Sigmoid colon (tissue), 7 donors: ENCODE data around the gene NFIA. TPM values are rescaled to one million over a fixed set of nuclear protein-coding genes. Genes with fewer than 3 reads are reported as not detected.

Experiments used
- DNase-seq: peaks from one replicate; pipeline ENCODE4 v3.0.0-alpha.2; 2019
- H3K27ac ChIP-seq, 4 donors: fragments of 200-600 bp; sonication (generic); one replicate each; pipeline ENCODE4 v1.5.1; 2016 to 2019; ENCODE audit warnings: mild to moderate bottlenecking in 1 of 4
- H3K27me3 ChIP-seq, 3 donors: fragments of 200-600 bp; sonication (generic); one replicate each; pipeline ENCODE4 v1.5.1; 2019; ENCODE audit warnings: mild to moderate bottlenecking in 1 of 3
- H3K36me3 ChIP-seq, 4 donors: fragments of 200-600 bp; sonication (generic); one replicate each; pipeline ENCODE4 v1.5.1; 2016 to 2019
- H3K4me1 ChIP-seq, 4 donors: fragments of 200-600 bp; sonication (generic); one replicate each; pipeline ENCODE4 v1.5.1; 2017 to 2019
- H3K4me3 ChIP-seq, 4 donors: fragments of 200-600 bp; sonication (generic); one replicate each; pipeline ENCODE4 v1.5.1; 2017 to 2019; ENCODE audit warnings: mild to moderate bottlenecking in 2 of 4, moderate library complexity in 1 of 4
- H3K9me3 ChIP-seq, 4 donors: fragments of 200-600 bp in 3 of 4; sonication (generic) in 3 of 4; one replicate each; pipeline versions ENCODE4 v1.5.1 to v1.6.1; 2013 to 2019
- EP300 ChIP-seq, 4 donors: sonication (generic); formaldehyde crosslinking; IDR thresholded peaks; one replicate each; pipeline ENCODE4 v1.6.1; 2017; ENCODE audit warnings: antibody characterized with exemption in 4 of 4
- POLR2A ChIP-seq, 2 donors: fragments of 450-650 bp; IDR thresholded peaks; one replicate each; pipeline ENCODE4 v1.6.1; 2016; ENCODE audit warnings: antibody characterized with exemption in 2 of 2, mild to moderate bottlenecking in 2 of 2, moderate library complexity in 2 of 2
- POLR2AphosphoS5 ChIP-seq, 4 donors: sonication (generic); formaldehyde crosslinking; IDR thresholded peaks; one replicate each; pipeline ENCODE4 v1.6.1; 2017; ENCODE audit warnings: antibody characterized with exemption in 4 of 4
- WGBS, 2 donors: extraction: QIAGEN DNeasy Blood & Tissue Kit; methylation state at CpG; one replicate each; pipeline ENCODE4 v1.1.7; 2013; 5-methylcytosine and 5-hydroxymethylcytosine counted together
- intact Hi-C: fragments of 100-400 bp; cut with DNase I; formaldehyde crosslinking; loops from one replicate; pipeline ENCODE4 v1.15.1; 2023
- polyA plus RNA-seq, 3 donors: library from polyadenylated mRNA; stranded (reverse); fragments of 200-250 nt; gene quantifications; one replicate each; pipeline ENCODE4 v1.2.3, GENCODE V29; 2013
- total RNA-seq, 4 donors: library from RNA; depleted of rRNA; stranded (reverse); fragments of >200 nt; gene quantifications; one replicate each; pipeline ENCODE4 v1.1.0, GENCODE V29; 2016
- TF ChIP-seq, protein P1 (sequence below), 4 experiments: fragments of 450-650 bp in 3 of 4; fragments of 200-600 bp in 1 of 4; IDR thresholded peaks; one replicate each; pipeline ENCODE4 v1.5.1; 2016 to 2019; ENCODE audit warnings: antibody characterized with exemption in 4 of 4, mild to moderate bottlenecking in 3 of 4, moderate library complexity in 2 of 4
- donor health status: healthy with polysubstance abuse.
- donor health status: Bipolar disorder and iron deficiency.
- donor health status: healthy.

Gene NFIA
- total and polyA plus RNA-seq, 7 donors = 2.3 to 154 (median 79.7) TPM

- peak overlapping the region; percentile 4 to 69 (median 57) for H3K27ac ChIP-seq
- intact Hi-C loops = no loop called here
- TF ChIP-seq POLR2A (IDR thresholded peaks at IDR 0.05) (no peak), POLR2AphosphoS5 (IDR thresholded peaks at IDR 0.05) (peak in 1 of 4 donors; percentile 9)
- H3K36me3 ChIP-seq = no peaks in the 10 kb centered on the region
- peak overlapping the region; percentile 9 to 37 (median 24) for H3K4me3 ChIP-seq
- peaks cover 0 to 49% (median 22%) of the 10 kb centered on the region in 4 donors for H3K4me1 ChIP-seq
- H3K9me3 ChIP-seq = no peaks in the 10 kb centered on the region
- no peak for DNase-seq
- no peaks in the 10 kb centered on the region for H3K27me3 ChIP-seq
- 73 to 84% methylated on average over 11 of the region's 11 CpGs for WGBS, 2 donors
Observed at GRCh38 chr1:61202854-61203598, 120.7 kb downstream of the NFIA start.

DNA sequence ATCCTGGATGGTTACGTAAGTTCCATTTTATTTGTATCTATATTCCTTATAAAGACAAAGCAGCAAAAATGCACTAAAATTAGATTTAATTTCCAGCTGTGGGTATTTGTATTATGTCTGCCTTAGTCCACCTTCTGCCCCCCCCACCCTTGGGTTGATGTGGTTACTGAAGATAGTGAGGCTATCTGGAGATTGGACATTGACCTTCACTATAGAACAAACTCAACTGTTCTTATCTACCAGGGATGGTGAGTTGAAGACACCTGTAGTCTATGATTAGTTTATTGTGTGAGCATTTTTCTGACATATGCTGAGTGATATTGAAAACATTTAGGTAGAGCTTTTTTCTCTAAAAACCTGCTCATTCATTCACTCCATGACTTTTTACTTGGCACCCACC is 122.2 kb downstream of the NFIA start:
- H3K36me3 ChIP-seq = no peaks in the 10 kb centered on the region
- no peak overlapping the region for H3K4me3 ChIP-seq
- no peak for DNase-seq
- no peaks in the 10 kb centered on the region for H3K9me3 ChIP-seq
- intact Hi-C loops = no loop called here
- H3K4me1 ChIP-seq = peaks cover 0 to 58% (median 29%) of the 10 kb centered on the region in 4 donors
- TF ChIP-seq POLR2AphosphoS5 (IDR thresholded peaks at IDR 0.05) (no peak), POLR2A (IDR thresholded peaks at IDR 0.05) (no peak), EP300 (IDR thresholded peaks at IDR 0.05) (no peak)
- TF ChIP-seq, protein P1, sequence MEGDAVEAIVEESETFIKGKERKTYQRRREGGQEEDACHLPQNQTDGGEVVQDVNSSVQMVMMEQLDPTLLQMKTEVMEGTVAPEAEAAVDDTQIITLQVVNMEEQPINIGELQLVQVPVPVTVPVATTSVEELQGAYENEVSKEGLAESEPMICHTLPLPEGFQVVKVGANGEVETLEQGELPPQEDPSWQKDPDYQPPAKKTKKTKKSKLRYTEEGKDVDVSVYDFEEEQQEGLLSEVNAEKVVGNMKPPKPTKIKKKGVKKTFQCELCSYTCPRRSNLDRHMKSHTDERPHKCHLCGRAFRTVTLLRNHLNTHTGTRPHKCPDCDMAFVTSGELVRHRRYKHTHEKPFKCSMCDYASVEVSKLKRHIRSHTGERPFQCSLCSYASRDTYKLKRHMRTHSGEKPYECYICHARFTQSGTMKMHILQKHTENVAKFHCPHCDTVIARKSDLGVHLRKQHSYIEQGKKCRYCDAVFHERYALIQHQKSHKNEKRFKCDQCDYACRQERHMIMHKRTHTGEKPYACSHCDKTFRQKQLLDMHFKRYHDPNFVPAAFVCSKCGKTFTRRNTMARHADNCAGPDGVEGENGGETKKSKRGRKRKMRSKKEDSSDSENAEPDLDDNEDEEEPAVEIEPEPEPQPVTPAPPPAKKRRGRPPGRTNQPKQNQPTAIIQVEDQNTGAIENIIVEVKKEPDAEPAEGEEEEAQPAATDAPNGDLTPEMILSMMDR (IDR thresholded peaks at IDR 0.05) = no peak
- whole genome bisulfite sequencing, 2 donors = 95 to 98% methylated on average over 1 of the region's 1 CpG
- no peaks in the 10 kb centered on the region for H3K27me3 ChIP-seq
- H3K27ac ChIP-seq = no peak overlapping the region

- H3K27ac ChIP-seq = no peak overlapping the region
- H3K9me3 ChIP-seq = no peaks in the 10 kb centered on the region
- DNase-seq = no peak
- no peaks in the 10 kb centered on the region for H3K36me3 ChIP-seq
- H3K4me1 ChIP-seq = peaks cover 0 to 59% (median 39%) of the 10 kb centered on the region in 4 donors
- no peak overlapping the region for H3K4me3 ChIP-seq
- 75 to 96% methylated on average over 5 of the region's 5 CpGs for WGBS, 2 donors
- intact Hi-C loops = no loop called here
- no peaks in the 10 kb centered on the region for H3K27me3 ChIP-seq
- TF ChIP-seq POLR2A (IDR thresholded peaks at IDR 0.05) (no peak), EP300 (IDR thresholded peaks at IDR 0.05) (no peak), POLR2AphosphoS5 (IDR thresholded peaks at IDR 0.05) (no peak)
- TF ChIP-seq, protein P1 (IDR thresholded peaks at IDR 0.05) = no peak
Observed at GRCh38 chr1:61207416-61207815, 125.1 kb downstream of the NFIA start.

DNA sequence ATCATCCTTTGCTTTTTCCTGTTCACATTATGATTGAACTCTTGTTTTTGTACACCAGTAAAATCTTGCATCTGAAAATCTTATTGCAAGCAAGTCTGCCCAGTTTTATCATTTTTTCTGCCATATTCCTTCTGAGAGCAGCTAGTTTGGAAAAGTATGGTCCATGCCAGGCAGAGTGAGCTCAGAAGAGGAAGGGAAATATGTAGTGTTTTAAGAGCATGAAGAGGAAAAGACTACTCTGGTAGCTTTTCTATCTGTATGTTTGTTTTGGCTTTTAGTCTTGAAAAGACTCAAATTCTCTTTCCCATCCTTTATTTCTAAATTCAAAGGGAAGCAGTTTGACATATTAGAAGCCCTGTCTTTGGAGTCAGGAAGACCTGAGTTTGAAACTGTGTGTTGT is 125.8 kb downstream of the NFIA start:
- Histone ChIP-seq H3K27me3 (no peaks in the 10 kb centered on the region), H3K9me3 (no peaks in the 10 kb centered on the region), H3K27ac (no peak overlapping the region), H3K36me3 (no peaks in the 10 kb centered on the region), H3K4me1 (peaks cover 0 to 52% (median 34%) of the 10 kb centered on the region in 4 donors), H3K4me3 (no peak overlapping the region)
- intact Hi-C loops = no loop called here
- TF ChIP-seq EP300 (IDR thresholded peaks at IDR 0.05) = no peak
- no peak for TF ChIP-seq POLR2AphosphoS5 (IDR thresholded peaks at IDR 0.05)
- TF ChIP-seq POLR2A (IDR thresholded peaks at IDR 0.05) = no peak
- TF ChIP-seq, protein P1 (IDR thresholded peaks at IDR 0.05) = no peak
- DNase-seq = no peak

DNA sequence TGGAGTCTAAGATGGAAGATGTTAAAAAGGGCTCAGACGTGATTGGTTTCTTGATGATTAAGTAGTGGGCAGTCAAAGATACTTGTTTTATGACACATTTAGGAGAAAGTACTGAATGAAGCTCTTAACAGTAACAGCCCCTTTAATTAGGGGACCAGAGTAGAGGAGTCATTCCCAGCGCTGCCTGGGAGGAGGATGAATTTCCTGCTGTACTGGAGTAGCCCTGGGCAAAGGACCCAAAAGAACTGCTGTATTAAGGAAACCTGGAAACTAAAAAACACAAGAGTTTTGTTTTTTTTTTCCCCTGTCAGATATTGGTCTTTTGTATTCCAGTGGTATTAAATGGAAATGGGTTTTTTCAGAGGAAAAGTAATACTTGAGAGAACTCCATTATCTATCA is 126.5 kb downstream of the NFIA start:
- Histone ChIP-seq H3K4me3 (no peak overlapping the region), H3K27me3 (no peaks in the 10 kb centered on the region), H3K36me3 (no peaks in the 10 kb centered on the region), H3K4me1 (peaks cover 0 to 45% (median 28%) of the 10 kb centered on the region in 4 donors), H3K27ac (peak overlapping the region in 1 of 4 donors; percentile 14), H3K9me3 (no peaks in the 10 kb centered on the region)
- intact Hi-C loops = no loop called here
- no peak for TF ChIP-seq POLR2A (IDR thresholded peaks at IDR 0.05)
- no peak for TF ChIP-seq EP300 (IDR thresholded peaks at IDR 0.05)
- TF ChIP-seq POLR2AphosphoS5 (IDR thresholded peaks at IDR 0.05) = no peak
- TF ChIP-seq, protein P1 (IDR thresholded peaks at IDR 0.05) = no peak
- DNase-seq = no peak
- WGBS, 2 donors = 78 to 86% methylated on average over 2 of the region's 2 CpGs
